Measurements from ENCODE around the gene AGFG1.

The AGFG1 gene

GRCh38 chr2:227456102-227456501 is 15.9 kb upstream of the AGFG1 start:
- DNase-seq (ENCODE audit: low read depth, low spot score) = no peak
- TF ChIP-seq EZH2 (IDR thresholded peaks at IDR 0.05) = no peak
- no peak for TF ChIP-seq FOXP2 (optimal IDR thresholded peaks at IDR 0.05; ENCODE audit: control extremely low read depth, extremely low read length, insufficient read depth)
- no peak for TF ChIP-seq POLR2AphosphoS5 (IDR thresholded peaks at IDR 0.05; ENCODE audit: borderline replicate concordance, low read depth, low read length)
- Histone ChIP-seq H3K4me3 (no peak overlapping the region), H3K36me3 (ENCODE audit: insufficient read depth, low read length) (no peaks in the 10 kb centered on the region), H3K27ac (no peak overlapping the region), H3K9me3 (ENCODE audit: low read depth, low read length) (no peaks in the 10 kb centered on the region), H3K9ac (ENCODE audit: insufficient read length) (no peak overlapping the region)

DNA sequence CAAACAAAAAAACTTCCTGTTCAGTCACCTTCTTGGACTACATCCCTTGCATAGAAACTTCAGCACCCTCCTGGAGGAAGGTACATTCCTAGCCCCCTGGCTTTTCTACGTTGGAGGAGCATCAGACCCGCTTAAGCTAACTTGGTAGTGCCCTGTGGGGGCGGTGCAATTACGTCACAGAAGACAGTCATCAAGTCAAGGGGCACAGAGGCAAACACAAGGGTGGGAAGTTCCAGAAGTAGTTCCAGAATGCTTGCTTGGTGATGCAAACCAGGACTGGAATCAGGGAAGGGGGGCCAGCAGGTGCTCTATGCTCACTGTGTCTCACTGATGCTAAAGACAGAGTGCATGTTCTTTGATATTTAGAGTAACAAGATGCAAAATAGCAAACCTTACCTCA is 15.2 kb upstream of the AGFG1 start:
- DNase-seq (ENCODE audit: low read depth, low spot score) = no peak
- no peak overlapping the region for H3K4me3 ChIP-seq
- no peak for TF ChIP-seq FOXP2 (optimal IDR thresholded peaks at IDR 0.05; ENCODE audit: control extremely low read depth, extremely low read length, insufficient read depth)
- TF ChIP-seq EZH2 (IDR thresholded peaks at IDR 0.05) = no peak
- no peak for TF ChIP-seq POLR2AphosphoS5 (IDR thresholded peaks at IDR 0.05; ENCODE audit: borderline replicate concordance, low read depth, low read length)
- H3K9me3 ChIP-seq (ENCODE audit: low read depth, low read length) = no peaks in the 10 kb centered on the region
- H3K9ac ChIP-seq (ENCODE audit: insufficient read length) = no peak overlapping the region
- H3K36me3 ChIP-seq (ENCODE audit: insufficient read depth, low read length) = no peaks in the 10 kb centered on the region
- no peak overlapping the region for H3K27ac ChIP-seq

- H3K9me3 ChIP-seq (ENCODE audit: low read depth, low read length) = no peaks in the 10 kb centered on the region
- no peaks in the 10 kb centered on the region for H3K36me3 ChIP-seq (ENCODE audit: insufficient read depth, low read length)
- DNase-seq (ENCODE audit: low read depth, low spot score) = peak; percentile 6
- no peak overlapping the region for H3K27ac ChIP-seq
- no peak overlapping the region for H3K9ac ChIP-seq (ENCODE audit: insufficient read length)
- no peak overlapping the region for H3K4me3 ChIP-seq
- no peak for TF ChIP-seq POLR2AphosphoS5 (IDR thresholded peaks at IDR 0.05; ENCODE audit: borderline replicate concordance, low read depth, low read length)
- TF ChIP-seq EZH2 (IDR thresholded peaks at IDR 0.05) = no peak
- no peak for TF ChIP-seq FOXP2 (optimal IDR thresholded peaks at IDR 0.05; ENCODE audit: control extremely low read depth, extremely low read length, insufficient read depth)
Observed at GRCh38 chr2:227460070-227460485, 11.9 kb upstream of the AGFG1 start.

- Histone ChIP-seq H3K9me3 (ENCODE audit: low read depth, low read length) (no peaks in the 10 kb centered on the region), H3K36me3 (ENCODE audit: insufficient read depth, low read length) (no peaks in the 10 kb centered on the region), H3K9ac (ENCODE audit: insufficient read length) (no peak overlapping the region), H3K4me3 (no peak overlapping the region), H3K27ac (no peak overlapping the region)
- DNase-seq (ENCODE audit: low read depth, low spot score) = no peak
- TF ChIP-seq FOXP2 (optimal IDR thresholded peaks at IDR 0.05; ENCODE audit: control extremely low read depth, extremely low read length, insufficient read depth) (no peak), POLR2AphosphoS5 (IDR thresholded peaks at IDR 0.05; ENCODE audit: borderline replicate concordance, low read depth, low read length) (no peak), EZH2 (IDR thresholded peaks at IDR 0.05) (no peak)
Observed at GRCh38 chr2:227460833-227461232, 11.1 kb upstream of the AGFG1 start.

- Histone ChIP-seq H3K9me3 (ENCODE audit: low read depth, low read length) (no peaks in the 10 kb centered on the region), H3K4me3 (no peak overlapping the region), H3K9ac (ENCODE audit: insufficient read length) (no peak overlapping the region), H3K36me3 (ENCODE audit: insufficient read depth, low read length) (no peaks in the 10 kb centered on the region), H3K27ac (no peak overlapping the region)
- no peak for TF ChIP-seq FOXP2 (optimal IDR thresholded peaks at IDR 0.05; ENCODE audit: control extremely low read depth, extremely low read length, insufficient read depth)
- no peak for DNase-seq (ENCODE audit: low read depth, low spot score)
Observed at GRCh38 chr2:227461811-227462461, 10.0 kb upstream of the AGFG1 start.

DNA sequence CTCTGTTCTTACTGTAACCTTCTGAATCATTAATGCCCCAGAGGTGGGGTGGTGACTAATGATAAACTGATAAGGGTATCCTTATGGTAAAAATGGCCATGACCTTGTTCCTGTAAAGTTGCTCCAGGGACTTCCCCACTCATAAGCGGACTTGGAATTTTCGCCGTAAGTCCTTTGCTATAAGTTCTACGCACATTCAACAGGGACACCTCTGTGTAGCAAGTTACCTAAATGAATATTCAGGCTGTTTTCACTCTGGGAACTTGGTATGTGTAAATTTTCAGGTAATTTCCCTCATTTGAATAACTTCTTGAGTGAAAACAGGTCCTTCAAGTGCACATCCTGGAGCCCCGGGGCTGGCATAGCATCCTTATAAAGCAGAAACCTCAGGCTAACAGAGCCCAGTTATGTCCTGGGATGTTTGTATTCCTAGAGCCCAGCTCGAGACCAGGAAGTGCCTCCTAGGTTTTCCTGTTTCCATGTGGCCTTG is 9.4 kb upstream of the AGFG1 start:
- H3K9ac ChIP-seq (ENCODE audit: insufficient read length) = no peak overlapping the region
- TF ChIP-seq POLR2AphosphoS5 (IDR thresholded peaks at IDR 0.05; ENCODE audit: borderline replicate concordance, low read depth, low read length) = no peak
- no peak for TF ChIP-seq FOXP2 (optimal IDR thresholded peaks at IDR 0.05; ENCODE audit: control extremely low read depth, extremely low read length, insufficient read depth)
- no peak for TF ChIP-seq EZH2 (IDR thresholded peaks at IDR 0.05)
- H3K36me3 ChIP-seq (ENCODE audit: insufficient read depth, low read length) = no peaks in the 10 kb centered on the region
- no peak overlapping the region for H3K4me3 ChIP-seq
- no peaks in the 10 kb centered on the region for H3K9me3 ChIP-seq (ENCODE audit: low read depth, low read length)
- DNase-seq (ENCODE audit: low read depth, low spot score) = no peak
- H3K27ac ChIP-seq = no peak overlapping the region

DNA sequence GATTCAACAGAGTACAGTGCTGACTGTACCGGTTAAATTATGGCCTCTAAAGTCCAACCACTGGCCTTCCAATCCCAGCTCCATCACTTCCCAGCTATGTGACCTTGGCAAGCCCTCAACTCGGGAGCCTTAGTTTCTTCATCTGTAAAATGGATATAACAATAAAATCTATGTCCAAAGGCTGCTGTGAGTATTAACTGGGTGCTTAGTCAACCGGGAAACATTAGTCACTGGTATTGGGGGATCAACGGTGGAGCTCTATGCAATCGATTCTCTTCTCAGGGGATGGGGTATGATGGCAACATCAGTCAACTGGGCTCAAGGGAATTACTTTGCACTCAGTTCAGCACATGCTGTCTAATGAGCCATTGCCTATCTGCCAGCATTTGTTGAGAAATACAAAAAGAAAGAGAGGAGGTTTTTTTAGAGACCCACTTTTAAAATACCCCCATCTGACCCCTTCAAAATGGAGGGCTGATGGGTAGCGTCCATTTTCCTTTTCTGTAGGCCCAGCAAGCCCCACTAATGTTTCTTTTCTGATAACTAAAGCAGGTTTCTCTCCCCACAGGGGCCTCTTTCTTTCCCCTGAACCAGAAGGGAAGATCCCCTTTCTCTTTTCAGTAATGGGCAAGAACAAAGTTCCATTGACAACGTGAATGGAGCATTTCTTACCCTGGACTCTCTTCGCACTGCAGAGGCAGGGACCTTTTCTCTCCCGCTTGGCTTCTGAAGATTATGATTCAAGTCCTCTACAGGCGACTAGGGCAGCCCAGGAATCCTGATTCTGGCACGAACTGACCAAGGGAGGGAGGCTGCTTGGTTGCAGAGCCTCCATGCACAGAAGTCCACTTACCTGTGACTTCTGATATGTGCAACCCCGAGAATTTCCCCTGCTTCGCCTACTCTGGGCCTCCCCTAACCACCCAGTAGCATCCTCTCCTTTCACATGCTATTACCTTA is 8.7 kb upstream of the AGFG1 start:
- H3K36me3 ChIP-seq (ENCODE audit: insufficient read depth, low read length) = no peaks in the 10 kb centered on the region
- no peak overlapping the region for H3K4me3 ChIP-seq
- no peaks in the 10 kb centered on the region for H3K9me3 ChIP-seq (ENCODE audit: low read depth, low read length)
- DNase-seq (ENCODE audit: low read depth, low spot score) = no peak
- no peak overlapping the region for H3K9ac ChIP-seq (ENCODE audit: insufficient read length)
- no peak for TF ChIP-seq FOXP2 (optimal IDR thresholded peaks at IDR 0.05; ENCODE audit: control extremely low read depth, extremely low read length, insufficient read depth)
- no peak for TF ChIP-seq POLR2AphosphoS5 (IDR thresholded peaks at IDR 0.05; ENCODE audit: borderline replicate concordance, low read depth, low read length)
- no peak for TF ChIP-seq EZH2 (IDR thresholded peaks at IDR 0.05)
- no peak overlapping the region for H3K27ac ChIP-seq

DNA sequence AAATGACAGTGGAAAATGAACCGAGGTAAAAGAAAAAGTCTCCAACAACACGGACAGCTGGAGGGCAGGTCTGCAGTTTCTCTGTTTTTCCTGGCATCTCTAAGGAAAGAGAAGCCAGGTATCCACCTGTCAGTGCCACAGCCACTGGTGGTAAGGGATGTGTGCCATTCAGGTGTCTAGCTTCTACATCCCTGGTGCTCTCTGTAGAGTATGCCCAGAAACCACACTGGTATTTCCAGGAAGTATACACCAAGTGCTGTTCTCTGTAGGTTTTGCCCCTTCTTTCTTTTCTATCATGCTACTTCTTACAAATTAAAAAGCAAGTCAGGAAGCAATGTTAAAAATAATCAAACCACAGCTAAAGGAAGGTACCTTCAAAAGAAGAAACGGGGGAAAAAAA is 7.6 kb upstream of the AGFG1 start:
- H3K27ac ChIP-seq = no peak overlapping the region
- H3K4me3 ChIP-seq = no peak overlapping the region
- H3K9ac ChIP-seq (ENCODE audit: insufficient read length) = no peak overlapping the region
- no peaks in the 10 kb centered on the region for H3K36me3 ChIP-seq (ENCODE audit: insufficient read depth, low read length)
- TF ChIP-seq FOXP2 (optimal IDR thresholded peaks at IDR 0.05; ENCODE audit: control extremely low read depth, extremely low read length, insufficient read depth) = no peak
- TF ChIP-seq EZH2 (IDR thresholded peaks at IDR 0.05) = no peak
- TF ChIP-seq POLR2AphosphoS5 (IDR thresholded peaks at IDR 0.05; ENCODE audit: borderline replicate concordance, low read depth, low read length) = no peak
- no peak for DNase-seq (ENCODE audit: low read depth, low spot score)
- no peaks in the 10 kb centered on the region for H3K9me3 ChIP-seq (ENCODE audit: low read depth, low read length)
